Mesendoderm (in vitro differentiated cells): ENCODE measurements around the gene RFXAP. TPM values are rescaled to one million over a fixed set of nuclear protein-coding genes. Genes with fewer than 3 reads are reported as not detected.
A peak's percentile ranks its signal among the peaks of the same experiment; 100 is the strongest.

Experiments used
- DNase-seq: peaks from one replicate; pipeline ENCODE4 v3.0.0; 2013
- H2AK5ac ChIP-seq: 2 replicates; pipeline ENCODE4 v1.6.1; 2013; ENCODE audit warnings: low read length, inconsistent platforms
- H2BK120ac ChIP-seq: 2 replicates; pipeline ENCODE4 v1.6.1; 2013; ENCODE audit warnings: low read depth, mild to moderate bottlenecking, low read length, moderate library complexity, mixed read lengths
- H2BK15ac ChIP-seq: replicated peaks from 2 replicates; pipeline ENCODE4 v1.6.1; 2013; ENCODE audit warnings: low read depth, mild to moderate bottlenecking, moderate library complexity
- H2BK5ac ChIP-seq: 2 replicates; pipeline ENCODE4 v1.6.1; 2013; ENCODE audit warnings: low read length, inconsistent platforms
- H3K18ac ChIP-seq: 2 replicates; pipeline ENCODE4 v1.6.1; 2013; ENCODE audit warnings: mild to moderate bottlenecking, low read length, mixed read lengths
- H3K23ac ChIP-seq: one replicate; pipeline ENCODE4 v1.6.1; 2013; ENCODE audit warnings: low read length
- H3K27ac ChIP-seq: 2 replicates; pipeline ENCODE4 v1.5.1; 2013; ENCODE audit warnings: low read depth, mild to moderate bottlenecking, inconsistent platforms, low read length, moderate library complexity
- H3K27me3 ChIP-seq: 2 replicates; pipeline ENCODE4 v1.6.1; 2013; ENCODE audit warnings: low read length, control low read depth, mild to moderate bottlenecking, inconsistent platforms; ENCODE audit not compliant: insufficient read depth, poor library complexity
- H3K36me3 ChIP-seq: 2 replicates; pipeline ENCODE4 v1.6.1; 2013; ENCODE audit warnings: low read length, inconsistent platforms; ENCODE audit not compliant: control insufficient read depth, insufficient read depth
- H3K4ac ChIP-seq: one replicate; pipeline ENCODE4 v1.6.1; 2013; ENCODE audit warnings: low read depth, mild to moderate bottlenecking, low read length, moderate library complexity
- H3K4me1 ChIP-seq: 2 replicates; pipeline ENCODE4 v1.6.1; 2013; ENCODE audit warnings: low read depth, low read length, inconsistent platforms; ENCODE audit not compliant: control insufficient read depth
- H3K4me2 ChIP-seq: 2 replicates; pipeline ENCODE4 v1.6.1; 2013; ENCODE audit warnings: low read length
- H3K4me3 ChIP-seq: 2 replicates; pipeline ENCODE4 v1.5.1; 2013; ENCODE audit warnings: mild to moderate bottlenecking, low read length
- H3K56ac ChIP-seq: one replicate; pipeline ENCODE4 v1.6.1; 2013; ENCODE audit warnings: low read length
- H3K79me1 ChIP-seq: 2 replicates; pipeline ENCODE4 v1.6.1; 2013; ENCODE audit warnings: low read length, inconsistent platforms
- H3K79me2 ChIP-seq: 2 replicates; pipeline ENCODE4 v1.6.1; 2013; ENCODE audit warnings: mild to moderate bottlenecking, low read length; ENCODE audit not compliant: control insufficient read depth, insufficient read depth
- H3K9ac ChIP-seq: 2 replicates; pipeline ENCODE4 v1.6.1; 2013; ENCODE audit warnings: low read length, inconsistent platforms
- H4K5ac ChIP-seq: one replicate; pipeline ENCODE4 v1.6.1; 2013; ENCODE audit warnings: low read length
- H4K8ac ChIP-seq: one replicate; pipeline ENCODE4 v1.6.1; 2013; ENCODE audit warnings: low read depth, mild to moderate bottlenecking, control low read depth, low read length, moderate library complexity
- WGBS: extraction: QIAGEN DNeasy Blood & Tissue Kit; methylation state at CpG from one replicate; pipeline ENCODE4 v1.1.7; 2013; ENCODE audit warnings: low lambda C conversion rate, missing lambda C conversion rate; ENCODE audit not compliant: insufficient coverage; ENCODE audit errors: extremely low coverage; 5-methylcytosine and 5-hydroxymethylcytosine counted together
- polyA plus RNA-seq, 2 experiments: library from polyadenylated mRNA; stranded (reverse); fragments of 200-250 nt; gene quantifications; one replicate each; pipeline ENCODE4 v1.2.3, GENCODE V29; 2013

The RFXAP gene, protein sequence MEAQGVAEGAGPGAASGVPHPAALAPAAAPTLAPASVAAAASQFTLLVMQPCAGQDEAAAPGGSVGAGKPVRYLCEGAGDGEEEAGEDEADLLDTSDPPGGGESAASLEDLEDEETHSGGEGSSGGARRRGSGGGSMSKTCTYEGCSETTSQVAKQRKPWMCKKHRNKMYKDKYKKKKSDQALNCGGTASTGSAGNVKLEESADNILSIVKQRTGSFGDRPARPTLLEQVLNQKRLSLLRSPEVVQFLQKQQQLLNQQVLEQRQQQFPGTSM
- 6.9 TPM for polyA plus RNA-seq (2013, experiment 1 of 2)
- polyA plus RNA-seq (2013, experiment 2 of 2) = 6.2 TPM

DNA sequence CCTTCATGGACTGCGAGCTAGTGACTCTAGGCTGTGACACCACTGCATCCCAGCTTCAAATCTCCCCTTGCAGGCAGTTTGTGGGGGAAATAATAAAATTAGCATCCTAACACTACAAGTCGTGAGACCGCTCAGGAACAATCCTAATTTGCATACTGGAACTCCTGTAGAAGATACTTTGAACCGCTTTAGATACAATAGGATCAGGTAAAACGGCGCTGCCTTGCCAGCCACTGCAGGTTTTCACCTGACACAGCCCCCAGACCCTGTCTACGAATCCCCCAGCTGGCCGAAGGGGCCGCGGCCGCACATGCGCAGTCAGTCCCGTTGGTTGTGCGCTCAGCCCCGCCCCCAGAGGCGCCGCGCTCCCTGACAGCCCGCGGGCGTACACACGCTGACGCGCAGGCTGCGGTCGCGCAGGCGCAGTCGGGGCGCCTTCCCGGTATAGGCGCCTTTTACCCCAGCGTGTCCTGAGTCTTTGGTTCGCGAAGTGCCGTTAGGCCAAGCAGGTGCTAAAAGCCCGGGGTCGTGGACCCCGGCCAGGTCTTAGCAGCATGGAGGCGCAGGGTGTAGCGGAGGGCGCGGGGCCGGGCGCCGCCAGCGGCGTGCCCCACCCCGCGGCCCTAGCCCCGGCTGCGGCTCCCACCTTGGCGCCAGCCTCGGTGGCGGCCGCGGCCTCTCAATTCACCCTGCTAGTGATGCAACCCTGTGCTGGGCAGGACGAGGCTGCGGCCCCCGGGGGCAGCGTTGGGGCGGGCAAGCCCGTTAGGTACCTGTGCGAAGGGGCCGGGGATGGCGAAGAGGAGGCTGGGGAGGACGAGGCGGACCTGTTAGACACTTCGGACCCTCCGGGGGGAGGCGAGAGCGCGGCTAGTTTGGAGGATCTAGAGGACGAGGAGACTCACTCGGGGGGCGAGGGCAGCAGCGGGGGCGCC, at the start of gene RFXAP:
TSS of gene RFXAP (plus strand) at position 419 of the 935 bp plus-strand sequence. CDS start at position 555, 136 bp downstream.
- WGBS = no CpG with 5 or more reads among the region's 78 CpGs
- Histone ChIP-seq H3K27ac (peak within 1 kb of the TSS; percentile 55), H3K36me3 (no peaks in the 10 kb centered on the region), H3K56ac (peak within 1 kb of the TSS; percentile 95), H3K18ac (peak within 1 kb of the TSS; percentile 25), H3K4me2 (peak within 1 kb of the TSS; percentile 95), H4K5ac (no peak within 1 kb of the TSS), H3K4me1 (peaks cover 6% of the 10 kb centered on the region), H3K27me3 (no peaks in the 10 kb centered on the region), H2BK15ac (no peak within 1 kb of the TSS), H3K79me2 (peaks cover 5% of the 10 kb centered on the region), H2BK5ac (no peak within 1 kb of the TSS), H3K79me1 (peaks cover 7% of the 10 kb centered on the region), H3K4ac (peak within 1 kb of the TSS; percentile 56), H3K23ac (peak within 1 kb of the TSS; percentile 7), H4K8ac (no peak within 1 kb of the TSS), H3K9ac (peak within 1 kb of the TSS; percentile 89), H3K4me3 (peak within 1 kb of the TSS; percentile 80), H2BK120ac (no peak within 1 kb of the TSS), H2AK5ac (no peak within 1 kb of the TSS)
- DNase-seq = peak; percentile 93

DNA sequence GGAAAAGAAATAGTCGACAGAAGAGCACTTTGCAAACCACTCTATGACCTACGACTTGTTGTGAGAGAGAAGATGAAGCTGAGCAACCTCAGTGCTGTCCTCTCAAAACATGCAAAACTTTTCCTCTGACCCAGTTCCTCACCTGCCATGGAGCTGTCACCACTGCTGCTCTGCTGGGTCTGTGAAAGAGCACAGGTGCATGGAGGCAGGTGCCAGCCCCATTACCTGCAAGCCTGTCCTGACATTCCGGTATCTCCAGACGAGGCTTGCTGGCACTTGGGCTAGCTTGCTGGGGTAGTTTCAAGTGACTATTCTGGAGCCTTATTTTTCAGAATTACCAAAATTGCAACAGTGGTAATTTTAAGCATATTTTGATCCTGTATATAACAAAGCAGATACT, 49.5 kb upstream of the RFXAP start:
- H3K4me3 ChIP-seq = no peak overlapping the region
- H2AK5ac ChIP-seq = no peak overlapping the region
- H2BK120ac ChIP-seq = no peak overlapping the region
- no peaks in the 10 kb centered on the region for H3K79me1 ChIP-seq
- no peaks in the 10 kb centered on the region for H3K27me3 ChIP-seq
- H3K4ac ChIP-seq = no peak overlapping the region
- H3K9ac ChIP-seq = no peak overlapping the region
- H4K8ac ChIP-seq = no peak overlapping the region
- H4K5ac ChIP-seq = no peak overlapping the region
- no peaks in the 10 kb centered on the region for H3K79me2 ChIP-seq
- no peak overlapping the region for H2BK15ac ChIP-seq
- H3K56ac ChIP-seq = no peak overlapping the region
- no peak overlapping the region for H3K27ac ChIP-seq
- H3K4me1 ChIP-seq = no peaks in the 10 kb centered on the region
- no CpG with 5 or more reads among the region's 4 CpGs for WGBS
- no peaks in the 10 kb centered on the region for H3K36me3 ChIP-seq
- H3K4me2 ChIP-seq = no peak overlapping the region
- no peak overlapping the region for H3K23ac ChIP-seq
- H2BK5ac ChIP-seq = no peak overlapping the region
- H3K18ac ChIP-seq = no peak overlapping the region
- DNase-seq = no peak

DNA sequence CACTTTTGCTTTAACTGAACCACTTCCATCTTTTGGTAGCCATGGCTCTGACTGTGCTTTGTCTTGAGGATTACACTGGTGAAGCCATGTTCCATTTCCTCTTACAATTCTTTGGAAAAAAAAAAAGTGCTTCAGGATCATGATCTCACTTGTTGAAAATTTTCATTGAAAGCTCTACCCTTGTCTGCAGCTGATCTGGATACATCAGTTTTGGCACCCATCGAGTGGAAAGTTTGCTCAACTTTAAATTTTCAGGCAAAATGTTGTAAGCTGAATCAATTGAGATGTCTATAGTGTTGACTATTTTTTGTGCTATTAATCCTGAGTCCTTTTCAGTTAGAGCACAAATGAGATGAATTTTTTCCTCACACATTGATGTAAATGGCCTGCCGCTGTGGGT, 48.3 kb upstream of the RFXAP start:
- H3K79me1 ChIP-seq = no peaks in the 10 kb centered on the region
- DNase-seq = no peak
- no peaks in the 10 kb centered on the region for H3K27me3 ChIP-seq
- H2BK15ac ChIP-seq = no peak overlapping the region
- H2BK120ac ChIP-seq = no peak overlapping the region
- H3K23ac ChIP-seq = no peak overlapping the region
- no peak overlapping the region for H2BK5ac ChIP-seq
- WGBS = no CpG with 5 or more reads among the region's 2 CpGs
- H2AK5ac ChIP-seq = no peak overlapping the region
- no peak overlapping the region for H3K18ac ChIP-seq
- H3K9ac ChIP-seq = no peak overlapping the region
- H3K36me3 ChIP-seq = no peaks in the 10 kb centered on the region
- no peak overlapping the region for H3K27ac ChIP-seq
- H3K4ac ChIP-seq = no peak overlapping the region
- H4K5ac ChIP-seq = no peak overlapping the region
- H3K79me2 ChIP-seq = no peaks in the 10 kb centered on the region
- H3K4me3 ChIP-seq = no peak overlapping the region
- H4K8ac ChIP-seq = no peak overlapping the region
- H3K56ac ChIP-seq = no peak overlapping the region
- no peaks in the 10 kb centered on the region for H3K4me1 ChIP-seq
- H3K4me2 ChIP-seq = no peak overlapping the region

DNA sequence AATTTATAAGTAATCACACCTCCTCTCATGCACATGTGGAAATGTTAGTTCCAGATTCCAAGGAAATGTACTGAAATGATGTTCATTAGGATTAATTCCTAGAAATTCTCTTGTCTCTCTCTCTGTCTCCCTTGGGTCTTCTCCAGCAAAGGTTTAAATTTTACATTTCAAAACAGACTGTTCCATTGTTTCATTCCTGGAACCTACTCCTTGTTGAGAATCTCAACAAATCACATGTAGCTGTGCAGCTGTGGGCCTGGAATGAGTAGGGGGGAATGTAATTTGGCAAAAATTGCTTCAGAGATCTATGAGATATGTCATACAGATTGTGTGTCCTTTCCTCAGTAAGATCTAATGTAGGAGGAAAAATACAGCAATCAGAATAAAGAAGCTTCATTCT, 46.2 kb upstream of the RFXAP start:
- no peak overlapping the region for H3K56ac ChIP-seq
- no peak overlapping the region for H4K5ac ChIP-seq
- H3K23ac ChIP-seq = no peak overlapping the region
- no peak overlapping the region for H3K4me3 ChIP-seq
- H2BK15ac ChIP-seq = no peak overlapping the region
- no peaks in the 10 kb centered on the region for H3K79me1 ChIP-seq
- H3K9ac ChIP-seq = no peak overlapping the region
- no peak overlapping the region for H2BK120ac ChIP-seq
- no peaks in the 10 kb centered on the region for H3K4me1 ChIP-seq
- H3K4me2 ChIP-seq = no peak overlapping the region
- no peaks in the 10 kb centered on the region for H3K27me3 ChIP-seq
- no peak overlapping the region for H3K18ac ChIP-seq
- H4K8ac ChIP-seq = no peak overlapping the region
- no peak overlapping the region for H2AK5ac ChIP-seq
- no peak overlapping the region for H3K4ac ChIP-seq
- DNase-seq = no peak
- H3K36me3 ChIP-seq = no peaks in the 10 kb centered on the region
- no peak overlapping the region for H2BK5ac ChIP-seq
- H3K79me2 ChIP-seq = no peaks in the 10 kb centered on the region
- H3K27ac ChIP-seq = no peak overlapping the region

DNA sequence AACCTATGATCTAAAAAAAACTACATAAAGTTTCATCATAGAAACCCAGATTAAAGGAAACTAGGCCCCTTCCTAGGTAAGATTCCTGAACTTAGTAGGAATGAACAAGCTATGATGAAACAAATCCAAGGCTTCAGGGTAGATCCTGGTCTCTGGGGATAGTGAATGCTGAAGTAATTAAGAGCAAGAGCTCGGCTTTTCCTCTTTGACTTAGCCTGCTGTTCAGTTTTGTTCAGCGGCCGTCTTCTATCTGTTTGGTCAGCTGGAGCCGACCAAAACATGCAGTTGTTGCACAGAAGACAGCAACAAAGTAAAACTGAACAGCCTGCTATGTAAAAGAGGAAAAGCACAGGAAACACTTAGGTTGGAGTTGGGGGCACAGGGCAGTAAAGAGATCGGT, 44.1 kb upstream of the RFXAP start:
- Histone ChIP-seq H2BK15ac (no peak overlapping the region), H3K79me1 (no peaks in the 10 kb centered on the region), H2BK5ac (no peak overlapping the region), H4K8ac (no peak overlapping the region), H3K27me3 (no peaks in the 10 kb centered on the region), H2BK120ac (no peak overlapping the region), H3K9ac (no peak overlapping the region), H3K56ac (no peak overlapping the region), H2AK5ac (no peak overlapping the region), H3K4me3 (no peak overlapping the region), H3K79me2 (no peaks in the 10 kb centered on the region), H3K18ac (no peak overlapping the region), H4K5ac (no peak overlapping the region), H3K27ac (no peak overlapping the region), H3K4me1 (no peaks in the 10 kb centered on the region), H3K4me2 (no peak overlapping the region), H3K4ac (no peak overlapping the region), H3K36me3 (no peaks in the 10 kb centered on the region), H3K23ac (no peak overlapping the region)
- no peak for DNase-seq
- WGBS = 100% methylated on average over 1 of the region's 5 CpGs
